GM12878 (cell line): ENCODE measurements around the gene ARID4B. TPM values are rescaled to one million over a fixed set of nuclear protein-coding genes. Genes with fewer than 3 reads are reported as not detected.

Source experiments
- ATAC-seq: fragments of 200-7000 bp; cut with Tn5 transposase; 3 replicates; pipeline ENCODE4 v1.9.1; 2020; ENCODE audit warnings: mild to moderate bottlenecking, moderate library complexity
- BruUV-seq: library from RNA; stranded (reverse); fragments of 400-500 nt; replicated peaks from 2 replicates; lab custom pipeline; 2021; lab: Mats Ljungman, UMichigan
- CTCF ChIA-PET: fragments of 300-600 bp; sonication (Branson Sonifier 250); formaldehyde crosslinking; extraction: SDS; loops from one replicate; lab custom pipeline; 2021; ENCODE audit warnings: inconsistent platforms; lab: Yijun Ruan, JAX
- POLR2A ChIA-PET: fragments of 350-600 bp; formaldehyde crosslinking; extraction: SDS; loops from one replicate; lab custom pipeline; 2021; ENCODE audit warnings: inconsistent platforms; lab: Charles Lee
- RAD21 ChIA-PET: fragments of 300-600 bp; sonication (Branson Sonifier 250); formaldehyde crosslinking; loops from one replicate; lab custom pipeline; 2023; ENCODE audit warnings: antibody characterized with exemption; ENCODE audit not compliant: unreplicated experiment; lab: Charles Lee
- SMC1A ChIA-PET: fragments of 300-600 bp; sonication (Branson Sonifier 250); formaldehyde crosslinking; loops from one replicate; lab custom pipeline; 2023; ENCODE audit not compliant: unreplicated experiment, uncharacterized antibody; lab: Charles Lee
- DNase-seq: peaks from one replicate; pipeline ENCODE4 v3.0.0-alpha.2; 2011; ENCODE audit warnings: low read depth, low spot score
- FAIRE-seq: peaks from 3 replicates; lab custom pipeline; 2011; peaks lifted over from hg19 to GRCh38; lab: Jason Lieb, UNC
- H2AFZ ChIP-seq: 2 replicates; pipeline ENCODE4 v1.6.0; 2011; ENCODE audit warnings: low read depth, low read length, control low read depth; ENCODE audit not compliant: control insufficient read depth
- H3K27ac ChIP-seq: 2 replicates; pipeline ENCODE4 v1.5.1; 2011; ENCODE audit warnings: control low read depth; ENCODE audit not compliant: control insufficient read depth, insufficient read depth
- H3K27me3 ChIP-seq, 2 experiments: replicated peaks in 1 of 2; 2 replicates each; pipeline versions ENCODE4 v1.6.0 to v1.6.1; 2011; ENCODE audit warnings: low read length in 1 of 2; ENCODE audit not compliant: control insufficient read depth in 2 of 2, insufficient read depth in 2 of 2
- H3K36me3 ChIP-seq, 2 experiments: 2 replicates each; pipeline ENCODE4 v1.5.1; 2011; ENCODE audit warnings: low read length in 1 of 2; ENCODE audit not compliant: control insufficient read depth in 2 of 2, insufficient read depth in 2 of 2
- H3K4me1 ChIP-seq: 2 replicates; pipeline ENCODE4 v1.6.1; 2011; ENCODE audit warnings: mild to moderate bottlenecking, low read length, moderate library complexity, mixed read lengths; ENCODE audit not compliant: control insufficient read depth, insufficient read depth
- H3K4me2 ChIP-seq: 2 replicates; pipeline ENCODE4 v1.6.0; 2011; ENCODE audit warnings: control low read depth; ENCODE audit not compliant: control insufficient read depth, insufficient read depth
- H3K4me3 ChIP-seq: fragments of 200-600 bp; sonication (generic); 2 replicates; pipeline ENCODE4 v1.5.1; 2016
- H3K79me2 ChIP-seq: 2 replicates; pipeline ENCODE4 v1.6.0; 2011; ENCODE audit warnings: low read length; ENCODE audit not compliant: control insufficient read depth, insufficient read depth
- H3K9ac ChIP-seq: 2 replicates; pipeline ENCODE4 v1.8.0; 2011; ENCODE audit warnings: low read length, control low read depth, mixed read lengths; ENCODE audit not compliant: control insufficient read depth, insufficient read depth
- H3K9me3 ChIP-seq: replicated peaks from 3 replicates; pipeline ENCODE4 v1.5.1; 2011; ENCODE audit warnings: mild to moderate bottlenecking, low read length; ENCODE audit not compliant: control insufficient read depth, insufficient read depth
- H4K20me1 ChIP-seq: 2 replicates; pipeline ENCODE4 v1.6.0; 2011; ENCODE audit not compliant: control insufficient read depth, insufficient read depth
- BRCA1 ChIP-seq: IDR thresholded peaks from 2 replicates; pipeline ENCODE4 v1.6.1; 2011; ENCODE audit warnings: low read depth, low read length, improper control_type of control experiment
- CBX3 ChIP-seq: fragments of 200-600 bp; sonication (generic); IDR thresholded peaks from 2 replicates; pipeline ENCODE4 v1.6.1; 2016; ENCODE audit warnings: low read depth, borderline replicate concordance
- E2F8 ChIP-seq: fragments of 450-650 bp; IDR thresholded peaks from 2 replicates; pipeline ENCODE4 v1.6.1; 2018; ENCODE audit warnings: mild to moderate bottlenecking, low read depth, moderate library complexity; ENCODE audit not compliant: partially characterized antibody
- ESRRA ChIP-seq: IDR thresholded peaks from 2 replicates; pipeline ENCODE4 v1.6.1; 2012; ENCODE audit warnings: mild to moderate bottlenecking, low read length, improper control_type of control experiment
- IKZF2 ChIP-seq, 2 experiments: fragments of 450-650 bp; IDR thresholded peaks; 2 replicates each; pipeline ENCODE4 v1.6.1; 2017; ENCODE audit warnings: mild to moderate bottlenecking in 2 of 2, moderate library complexity in 2 of 2
- IRF4 ChIP-seq: IDR thresholded peaks from 2 replicates; pipeline ENCODE4 v1.6.1; 2011; ENCODE audit warnings: low read depth, low read length
- NFYB ChIP-seq: IDR thresholded peaks from 2 replicates; pipeline ENCODE4 v1.6.1; 2011; ENCODE audit warnings: low read depth, mild to moderate bottlenecking, low read length, improper control_type of control experiment, moderate library complexity; ENCODE audit not compliant: insufficient read depth
- NR2C2 ChIP-seq: IDR thresholded peaks from 2 replicates; pipeline ENCODE4 v1.6.1; 2011; ENCODE audit warnings: borderline replicate concordance, low read depth; ENCODE audit not compliant: control insufficient read depth, insufficient read length
- PAX5 ChIP-seq: IDR thresholded peaks from 2 replicates; pipeline ENCODE4 v1.6.1; 2011; ENCODE audit warnings: low read depth, low read length, borderline replicate concordance
- PAX8 ChIP-seq: fragments of 450-650 bp; IDR thresholded peaks from 2 replicates; pipeline ENCODE4 v1.6.1; 2017; ENCODE audit warnings: mild to moderate bottlenecking, moderate library complexity
- SIX5 ChIP-seq: IDR thresholded peaks from 2 replicates; pipeline ENCODE4 v1.6.1; 2011; ENCODE audit warnings: mild to moderate bottlenecking, low read depth, low read length, moderate library complexity; ENCODE audit not compliant: severe bottlenecking
- SREBF1 ChIP-seq: IDR thresholded peaks from 2 replicates; pipeline ENCODE4 v1.6.1; 2012; ENCODE audit warnings: mild to moderate bottlenecking, low read length
- TAF1 ChIP-seq: IDR thresholded peaks from 2 replicates; pipeline ENCODE4 v1.6.1; 2011; ENCODE audit warnings: mild to moderate bottlenecking, low read depth, low read length, borderline replicate concordance
- ZBTB4 ChIP-seq: fragments of 450-650 bp; formaldehyde crosslinking; IDR thresholded peaks from 2 replicates; pipeline ENCODE4 v1.4.0; 2022; ENCODE audit warnings: mild to moderate bottlenecking, moderate library complexity
- ZSCAN29 ChIP-seq: fragments of 450-650 bp; IDR thresholded peaks from 2 replicates; pipeline ENCODE4 v1.6.1; 2017; ENCODE audit warnings: mild to moderate bottlenecking, moderate library complexity
- ZZZ3 ChIP-seq: IDR thresholded peaks from 2 replicates; pipeline ENCODE4 v1.6.1; 2011; ENCODE audit warnings: low read depth; ENCODE audit not compliant: control insufficient read depth, insufficient read length
- WGBS: methylation state at CpG from one replicate; pipeline ENCODE4 v1.1.6; 2016; ENCODE audit warnings: low lambda C conversion rate; ENCODE audit not compliant: insufficient replicate concordance, insufficient coverage; ENCODE audit errors: missing lambda C conversion rate; 5-methylcytosine and 5-hydroxymethylcytosine counted together
- in situ Hi-C: fragments of 300-500 bp; cut with MboI; formaldehyde crosslinking; loops from 9 replicates; pipeline ENCODE4 v1.14.3; 2018; ENCODE audit warnings: mixed read lengths
- intact Hi-C: fragments of 100-400 bp; cut with micrococcal nuclease; formaldehyde crosslinking; loops from one replicate; pipeline ENCODE4 v1.14.2; 2022; ENCODE audit not compliant: unreplicated experiment
- polyA plus RNA-seq, 11 experiments: library from polyadenylated mRNA; depleted of rRNA in 4 of 11; unstranded in 6 of 11; stranded (reverse) in 5 of 11; fragments of >200 nt; fragmentation: Nextera tagmentation in 4 of 11; fragmentation: Illumina TruSeq in 1 of 11; extraction: Ambion mirVana in 4 of 11; extraction: Trizol in 1 of 11; gene quantifications; 1 replicate in 1 of 11; 2 replicates in 10 of 11; pipeline versions ENCODE4 v1.2.1 to v1.2.3, GENCODE V29; 2011 to 2016; ENCODE audit warnings: inconsistent platforms in 2 of 11, missing spikeins in 2 of 11, low read depth in 1 of 11
- total RNA-seq, 4 experiments: library from RNA; depleted of rRNA in 3 of 4; stranded (reverse); fragments of >200 nt in 3 of 4; fragmentation: Illumina TruSeq in 1 of 4; extraction: Trizol in 1 of 4; gene quantifications; 2 replicates each; pipeline versions ENCODE4 v1.2.1 to v1.2.3, GENCODE V29; 2013 to 2021

ARID4B gene
- total and polyA plus RNA-seq, 10 of the 15 experiments (the other 5 are each of a cell fraction or from before 2014, with no cell fraction given): 13.6 to 39.1 (median 28.0) TPM

DNA sequence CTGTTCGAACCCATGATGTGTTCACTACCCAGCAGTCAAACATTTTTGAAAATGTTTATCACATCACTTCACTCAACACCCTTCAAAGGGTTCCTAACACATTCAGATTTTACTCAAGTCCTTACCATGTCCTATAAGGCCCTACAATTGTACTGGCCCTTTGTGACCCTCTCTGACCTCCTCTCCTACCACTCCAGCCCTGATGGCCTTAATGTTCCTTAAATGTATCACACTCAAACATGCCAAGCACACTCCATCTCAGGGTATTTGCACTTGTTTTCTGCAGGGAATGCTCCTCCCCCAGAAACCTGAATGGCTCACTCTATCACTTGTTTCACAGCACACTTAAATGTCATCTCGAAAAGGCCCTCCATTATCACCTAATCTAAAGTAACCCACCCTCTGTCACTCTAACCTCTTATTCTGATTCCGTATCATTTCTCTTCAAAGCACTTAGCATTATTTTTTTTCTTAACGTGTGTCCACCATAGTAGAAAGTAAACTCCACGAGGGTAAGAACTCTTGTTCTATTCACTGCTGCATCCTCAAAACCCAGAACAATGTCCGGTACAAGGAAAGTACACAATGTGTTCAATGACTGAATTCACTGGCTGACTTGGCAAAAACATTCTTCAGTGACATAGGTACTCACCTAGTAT, 7.3 kb downstream of the ARID4B start:
- Histone ChIP-seq H4K20me1 (peaks cover 7% of the 10 kb centered on the region), H3K4me1 (no peaks in the 10 kb centered on the region), H3K79me2 (peaks cover 76% of the 10 kb centered on the region), H3K4me2 (no peak overlapping the region), H3K9ac (no peak overlapping the region), H3K4me3 (no peak overlapping the region), H3K27me3 (no peaks in the 10 kb centered on the region), H3K27ac (no peak overlapping the region), H3K36me3 (peaks cover 1 to 22% of the 10 kb centered on the region in 2 experiments; a peak in 3 of 4 replicates), H2AFZ (no peak overlapping the region), H3K9me3 (no peaks in the 10 kb centered on the region; the same call in 2 of the 3 replicates)
- ATAC-seq: no peak
- WGBS: 81% methylated on average over 6 of the region's 6 CpGs
- CTCF ChIA-PET: no interaction called here
- no peak for TF ChIP-seq SIX5
- no peak for TF ChIP-seq IRF4
- no peak for TF ChIP-seq SREBF1
- TF ChIP-seq TAF1: no peak
- no peak for TF ChIP-seq IKZF2 (IDR thresholded peaks at IDR 0.05)
- no peak for TF ChIP-seq CBX3
- no peak for TF ChIP-seq E2F8
- TF ChIP-seq PAX5: no peak
- no peak for TF ChIP-seq ZSCAN29
- TF ChIP-seq ZBTB4 (CRISPR knock-in tag): no peak
- no peak for TF ChIP-seq PAX8
- TF ChIP-seq ESRRA: no peak
- TF ChIP-seq BRCA1: no peak
- TF ChIP-seq ZZZ3: no peak
- no peak for TF ChIP-seq NFYB
- no peak for TF ChIP-seq NR2C2
- in situ Hi-C loops: no loop called here
- RAD21 ChIA-PET: no interaction called here
- POLR2A ChIA-PET: no interaction called here
- intact Hi-C loops: no loop called here
- SMC1A ChIA-PET: no interaction called here
- BruUV-seq: TSS peak; percentile 33
- DNase-seq: no peak
- no peak for FAIRE-seq
